ENCODE results near the gene MAD1L1. TPM values are rescaled to one million over a fixed set of nuclear protein-coding genes. Genes with fewer than 3 reads are reported as not detected.

Gene MAD1L1
- total RNA-seq, 1 experiment from 2014 or later: 38.5 TPM

GRCh38 chr7:2031451-2031845, 201.3 kb downstream of the MAD1L1 start:
- H3K27me3 ChIP-seq (ENCODE audit: insufficient read depth, low read length): no peaks in the 10 kb centered on the region
- RAD21 ChIA-PET (ENCODE audit: low non-redundant PET in 1 of 2, low total read pairs in 2 of 2, uncharacterized antibody in 2 of 2, unreplicated experiment in 2 of 2): no interaction called here
- H2AFZ ChIP-seq (ENCODE audit: low read depth, low read length, poor library complexity, severe bottlenecking): no peak overlapping the region
- no peaks in the 10 kb centered on the region for H3K9me2 ChIP-seq (ENCODE audit: insufficient read depth)
- BruUV-seq (replicated peaks): no TSS peak
- H3K9ac ChIP-seq (ENCODE audit: low read length): no peak overlapping the region
- H3K4me1 ChIP-seq (ENCODE audit: control insufficient read depth in 1 of 2, insufficient read depth in 2 of 2, low read length in 2 of 2): no peaks in the 10 kb centered on the region
- POLR2A ChIA-PET: no interaction called here
- TF ChIP-seq SRF (IDR thresholded peaks at IDR 0.05; ENCODE audit: low read depth) (no peak), ZBTB33 (IDR thresholded peaks at IDR 0.05; ENCODE audit: extremely low read depth, insufficient replicate concordance, low read length) (no peak), CTCF (IDR thresholded peaks at IDR 0.05 in 2 of 3, conservative IDR thresholded peaks at IDR 0.05 in 1 of 3; ENCODE audit: borderline replicate concordance in 1 of 3, insufficient read depth in 1 of 3, low read depth in 2 of 3, low read length in 2 of 3) (no peak), REST (IDR thresholded peaks at IDR 0.05; ENCODE audit: low read depth) (no peak), MAX (IDR thresholded peaks at IDR 0.05) (no peak), POLR2AphosphoS5 (IDR thresholded peaks at IDR 0.05; ENCODE audit: low read depth, low read length) (no peak), EZH2 (IDR thresholded peaks at IDR 0.05) (no peak), EZH2phosphoT487 (IDR thresholded peaks at IDR 0.05; ENCODE audit: borderline replicate concordance) (no peak), JUND (IDR thresholded peaks at IDR 0.05) (no peak), CEBPB (IDR thresholded peaks at IDR 0.05; ENCODE audit: low read depth) (no peak), ELF1 (IDR thresholded peaks at IDR 0.05; ENCODE audit: borderline replicate concordance, low read depth) (no peak), CBX3 (IDR thresholded peaks at IDR 0.05; ENCODE audit: low read depth) (no peak), ZFX (IDR thresholded peaks at IDR 0.05) (no peak), FOSL1 (IDR thresholded peaks at IDR 0.05; ENCODE audit: low read depth) (no peak), EGR1 (IDR thresholded peaks at IDR 0.05; ENCODE audit: low read depth) (no peak), SP1 (IDR thresholded peaks at IDR 0.05; ENCODE audit: low read depth) (no peak)
- no peak overlapping the region for H3K4me2 ChIP-seq (ENCODE audit: low read length)
- no peaks in the 10 kb centered on the region for H4K20me1 ChIP-seq (ENCODE audit: insufficient read depth)
- DNase-seq (ENCODE audit: low read depth, low spot score): no peak
- CTCF ChIA-PET: no interaction called here
- no peaks in the 10 kb centered on the region; the same call in 1 of the 2 replicates for H3K79me2 ChIP-seq (ENCODE audit: insufficient read depth, low read length)
- ATAC-seq: no peak
- intact Hi-C loops (cut with micrococcal nuclease): no loop called here
- peaks cover 0 to 2% of the 10 kb centered on the region in 2 experiments; a peak in 1 of 4 replicates for H3K36me3 ChIP-seq (ENCODE audit: control insufficient read depth in 1 of 2, insufficient read depth in 2 of 2, low read length in 2 of 2)
- no peak overlapping the region for H3K27ac ChIP-seq (ENCODE audit: low read depth, low read length)
- peaks cover 9 to 15% of the 10 kb centered on the region in 2 experiments; a peak in 3 of 4 replicates for H3K9me3 ChIP-seq (ENCODE audit: control insufficient read depth in 1 of 2, insufficient read depth in 1 of 2, low read depth in 1 of 2, low read length in 2 of 2)
- H3K4me3 ChIP-seq (replicated peaks in 1 of 2; ENCODE audit: low read depth in 1 of 2, low read length in 2 of 2): no peak overlapping the region
